GM12878 (cell line): ENCODE data around the gene GARNL3. TPM values are rescaled to one million over a fixed set of nuclear protein-coding genes. Genes with fewer than 3 reads are reported as not detected.

Experiments
- ATAC-seq: fragments of 200-7000 bp; cut with Tn5 transposase; 3 replicates; pipeline ENCODE4 v1.9.1; 2020; ENCODE audit warnings: mild to moderate bottlenecking, moderate library complexity
- BruUV-seq: library from RNA; stranded (reverse); fragments of 400-500 nt; replicated peaks from 2 replicates; lab custom pipeline; 2021; lab: Mats Ljungman, UMichigan
- CTCF ChIA-PET: fragments of 300-600 bp; sonication (Branson Sonifier 250); formaldehyde crosslinking; extraction: SDS; loops from one replicate; lab custom pipeline; 2021; ENCODE audit warnings: inconsistent platforms; lab: Yijun Ruan, JAX
- POLR2A ChIA-PET: fragments of 350-600 bp; formaldehyde crosslinking; extraction: SDS; loops from one replicate; lab custom pipeline; 2021; ENCODE audit warnings: inconsistent platforms; lab: Charles Lee
- RAD21 ChIA-PET: fragments of 300-600 bp; sonication (Branson Sonifier 250); formaldehyde crosslinking; loops from one replicate; lab custom pipeline; 2023; ENCODE audit warnings: antibody characterized with exemption; ENCODE audit not compliant: unreplicated experiment; lab: Charles Lee
- SMC1A ChIA-PET: fragments of 300-600 bp; sonication (Branson Sonifier 250); formaldehyde crosslinking; loops from one replicate; lab custom pipeline; 2023; ENCODE audit not compliant: unreplicated experiment, uncharacterized antibody; lab: Charles Lee
- DNase-seq: peaks from one replicate; pipeline ENCODE4 v3.0.0-alpha.2; 2011; ENCODE audit warnings: low read depth, low spot score
- FAIRE-seq: peaks from 3 replicates; lab custom pipeline; 2011; peaks lifted over from hg19 to GRCh38; lab: Jason Lieb, UNC
- H2AFZ ChIP-seq: 2 replicates; pipeline ENCODE4 v1.6.0; 2011; ENCODE audit warnings: low read depth, low read length, control low read depth; ENCODE audit not compliant: control insufficient read depth
- H3K27ac ChIP-seq: 2 replicates; pipeline ENCODE4 v1.5.1; 2011; ENCODE audit warnings: control low read depth; ENCODE audit not compliant: control insufficient read depth, insufficient read depth
- H3K27me3 ChIP-seq, 2 experiments: replicated peaks in 1 of 2; 2 replicates each; pipeline versions ENCODE4 v1.6.0 to v1.6.1; 2011; ENCODE audit warnings: low read length in 1 of 2; ENCODE audit not compliant: control insufficient read depth in 2 of 2, insufficient read depth in 2 of 2
- H3K36me3 ChIP-seq, 2 experiments: 2 replicates each; pipeline ENCODE4 v1.5.1; 2011; ENCODE audit warnings: low read length in 1 of 2; ENCODE audit not compliant: control insufficient read depth in 2 of 2, insufficient read depth in 2 of 2
- H3K4me1 ChIP-seq: 2 replicates; pipeline ENCODE4 v1.6.1; 2011; ENCODE audit warnings: mild to moderate bottlenecking, low read length, moderate library complexity, mixed read lengths; ENCODE audit not compliant: control insufficient read depth, insufficient read depth
- H3K4me2 ChIP-seq: 2 replicates; pipeline ENCODE4 v1.6.0; 2011; ENCODE audit warnings: control low read depth; ENCODE audit not compliant: control insufficient read depth, insufficient read depth
- H3K4me3 ChIP-seq: fragments of 200-600 bp; sonication (generic); 2 replicates; pipeline ENCODE4 v1.5.1; 2016
- H3K79me2 ChIP-seq: 2 replicates; pipeline ENCODE4 v1.6.0; 2011; ENCODE audit warnings: low read length; ENCODE audit not compliant: control insufficient read depth, insufficient read depth
- H3K9ac ChIP-seq: 2 replicates; pipeline ENCODE4 v1.8.0; 2011; ENCODE audit warnings: low read length, control low read depth, mixed read lengths; ENCODE audit not compliant: control insufficient read depth, insufficient read depth
- H3K9me3 ChIP-seq: replicated peaks from 3 replicates; pipeline ENCODE4 v1.5.1; 2011; ENCODE audit warnings: mild to moderate bottlenecking, low read length; ENCODE audit not compliant: control insufficient read depth, insufficient read depth
- H4K20me1 ChIP-seq: 2 replicates; pipeline ENCODE4 v1.6.0; 2011; ENCODE audit not compliant: control insufficient read depth, insufficient read depth
- BCL11A ChIP-seq: IDR thresholded peaks from 2 replicates; pipeline ENCODE4 v1.6.1; 2011; ENCODE audit warnings: low read depth, low read length
- BHLHE40 ChIP-seq, 2 experiments: fragments of 450-650 bp in 1 of 2; IDR thresholded peaks; 2 replicates each; pipeline ENCODE4 v1.6.1; 2011 to 2017; ENCODE audit warnings: low read depth in 2 of 2, borderline replicate concordance in 1 of 2, improper control_type of control experiment in 1 of 2, low read length in 1 of 2, mild to moderate bottlenecking in 1 of 2
- CHD2 ChIP-seq: IDR thresholded peaks from 2 replicates; pipeline ENCODE4 v1.6.1; 2011; ENCODE audit warnings: low read depth, low read length, improper control_type of control experiment, borderline replicate concordance
- CTCF ChIP-seq, 3 experiments: IDR thresholded peaks in 2 of 3; conservative IDR thresholded peaks in 1 of 3; 2 replicates each; pipeline ENCODE4 v1.5.1; 2011; ENCODE audit warnings: low read depth in 3 of 3, low read length in 3 of 3, mild to moderate bottlenecking in 3 of 3, control low read depth in 2 of 3, moderate library complexity in 2 of 3, inconsistent platforms in 1 of 3, mixed read lengths in 1 of 3; ENCODE audit not compliant: control insufficient read depth in 2 of 3, insufficient read depth in 1 of 3; ENCODE audit errors: extremely low read depth in 1 of 3
- NBN ChIP-seq: fragments of 450-650 bp; IDR thresholded peaks from 2 replicates; pipeline ENCODE4 v1.6.1; 2016
- NRF1 ChIP-seq: conservative IDR thresholded peaks from 2 replicates; pipeline ENCODE4 v1.6.1; 2011; ENCODE audit warnings: mild to moderate bottlenecking, low read depth, low read length, improper control_type of control experiment
- POLR2A ChIP-seq: IDR thresholded peaks from 2 replicates; pipeline ENCODE4 v1.6.1; 2011; ENCODE audit warnings: low read depth, mild to moderate bottlenecking, low read length
- REST ChIP-seq: IDR thresholded peaks from 2 replicates; pipeline ENCODE4 v1.6.1; 2012; ENCODE audit warnings: mild to moderate bottlenecking, low read depth, low read length
- ZBTB33 ChIP-seq: fragments of 450-650 bp; IDR thresholded peaks from 2 replicates; pipeline ENCODE4 v1.6.1; 2017; ENCODE audit warnings: mild to moderate bottlenecking
- WGBS: methylation state at CpG from one replicate; pipeline ENCODE4 v1.1.6; 2016; ENCODE audit warnings: low lambda C conversion rate; ENCODE audit not compliant: insufficient replicate concordance, insufficient coverage; ENCODE audit errors: missing lambda C conversion rate; 5-methylcytosine and 5-hydroxymethylcytosine counted together
- in situ Hi-C: fragments of 300-500 bp; cut with MboI; formaldehyde crosslinking; loops from 9 replicates; pipeline ENCODE4 v1.14.3; 2018; ENCODE audit warnings: mixed read lengths
- intact Hi-C: fragments of 100-400 bp; cut with micrococcal nuclease; formaldehyde crosslinking; loops from one replicate; pipeline ENCODE4 v1.14.2; 2022; ENCODE audit not compliant: unreplicated experiment
- polyA plus RNA-seq, 11 experiments: library from polyadenylated mRNA; depleted of rRNA in 4 of 11; unstranded in 6 of 11; stranded (reverse) in 5 of 11; fragments of >200 nt; fragmentation: Nextera tagmentation in 4 of 11; fragmentation: Illumina TruSeq in 1 of 11; extraction: Ambion mirVana in 4 of 11; extraction: Trizol in 1 of 11; gene quantifications; 1 replicate in 1 of 11; 2 replicates in 10 of 11; pipeline versions ENCODE4 v1.2.1 to v1.2.3, GENCODE V29; 2011 to 2016; ENCODE audit warnings: inconsistent platforms in 2 of 11, missing spikeins in 2 of 11, low read depth in 1 of 11
- total RNA-seq, 4 experiments: library from RNA; depleted of rRNA in 3 of 4; stranded (reverse); fragments of >200 nt in 3 of 4; fragmentation: Illumina TruSeq in 1 of 4; extraction: Trizol in 1 of 4; gene quantifications; 2 replicates each; pipeline versions ENCODE4 v1.2.1 to v1.2.3, GENCODE V29; 2013 to 2021

The GARNL3 gene
- total and polyA plus RNA-seq, 10 of the 15 experiments (the other 5 are each of a cell fraction or from before 2014, with no cell fraction given): 0.89 to 13.2 (median 6.3) TPM

GRCh38 chr9:127224178-127224882 is 40.2 kb upstream of the GARNL3 start (continued):
- TF ChIP-seq BHLHE40 (IDR thresholded peaks at IDR 0.05; ENCODE audit: borderline replicate concordance in 1 of 2, low read depth in 2 of 2, low read length in 1 of 2): peak; percentile 74 to 89; a peak in 3 of 4 replicates
- TF ChIP-seq CTCF (IDR thresholded peaks at IDR 0.05 in 2 of 3, conservative IDR thresholded peaks at IDR 0.05 in 1 of 3; ENCODE audit: control insufficient read depth in 2 of 3, extremely low read depth in 1 of 3, insufficient read depth in 1 of 3, low read depth in 3 of 3, low read length in 3 of 3): 0 out of 6 replicates have a peak, but pooled peaks of 1 of the 3 experiments have one; percentile 3
- peak; percentile 76 for TF ChIP-seq POLR2A
- no peak for TF ChIP-seq BCL11A
- no peak for TF ChIP-seq CHD2
- TF ChIP-seq NBN: peak; percentile 61

- Histone ChIP-seq H3K79me2 (no peaks in the 10 kb centered on the region), H3K4me3 (peak overlapping the region; percentile 77), H3K4me2 (peak overlapping the region; percentile 92), H3K9me3 (no peaks in the 10 kb centered on the region), H3K27ac (peak overlapping the region; percentile 43; the same call in 1 of the 2 replicates), H2AFZ (peak overlapping the region; percentile 93), H4K20me1 (no peaks in the 10 kb centered on the region), H3K9ac (peak overlapping the region; percentile 39; the same call in 1 of the 2 replicates), H3K36me3 (no peaks in the 10 kb centered on the region), H3K4me1 (peaks cover 27% of the 10 kb centered on the region), H3K27me3 (peaks cover 0 to 2% of the 10 kb centered on the region in 2 experiments; a peak in 2 of 4 replicates)
- CTCF ChIA-PET: interaction anchor here (1.1 to 2.6 kb wide), 4 partner anchors 10 to 230 kb away, joined by 3 to 17 read pairs (median 6); partner anchors contain the start of gene SLC2A8
- RAD21 ChIA-PET: interaction anchor here (0.6 to 2.3 kb wide), 7 partner anchors 10 to 214 kb away, joined by 3 to 17 read pairs (median 3); partner anchors contain the start of gene SLC2A8
- DNase-seq (no peak), FAIRE-seq (no peak), ATAC-seq (peak; percentile 84)
- intact Hi-C loops: loop anchor here (2.0 kb wide), 1 partner anchor 172 kb away; the partner anchor contains the start of gene SLC2A8
- POLR2A ChIA-PET: interaction anchor here (0.5 to 1.0 kb wide), 7 partner anchors 14 to 555 kb away, joined by 3 to 7 read pairs (median 5); no protein-coding TSS in a partner anchor
- no TSS peak for BruUV-seq
- in situ Hi-C loops: no loop called here
- WGBS: under 1% methylated on average over 42 of the region's 106 CpGs
- SMC1A ChIA-PET: interaction anchor here (1.2 to 2.6 kb wide), 3 partner anchors 10 to 20 kb away, joined by 6 to 9 read pairs (median 8); no protein-coding TSS in a partner anchor
- TF ChIP-seq ZBTB33: no peak
- TF ChIP-seq REST: no peak
- TF ChIP-seq NRF1: no peak
Observed at GRCh38 chr9:127224883-127225739, 39.5 kb upstream of the GARNL3 start.
